Upper lobe of right lung (tissue), 1 donor: Measurements from ENCODE around the gene CMTM7. TPM values are rescaled to one million over a fixed set of nuclear protein-coding genes. Genes with fewer than 3 reads are reported as not detected.

ENCODE experiments used
- ATAC-seq: fragments of 200-7000 bp; cut with Tn5 transposase; one replicate; pipeline ENCODE4 v1.9.1; 2020; ENCODE audit warnings: mild to moderate bottlenecking, moderate library complexity
- DNase-seq: peaks from one replicate; pipeline ENCODE4 v3.0.0-alpha.2; 2020
- H3K27ac ChIP-seq: fragments of 200-600 bp; one replicate; pipeline ENCODE4 v1.8.0; 2022
- H3K27me3 ChIP-seq: fragments of 200-600 bp; one replicate; pipeline ENCODE4 v1.8.0; 2022; ENCODE audit warnings: mild to moderate bottlenecking
- H3K36me3 ChIP-seq: fragments of 200-600 bp; one replicate; pipeline ENCODE4 v1.8.0; 2022
- H3K4me1 ChIP-seq: fragments of 200-600 bp; one replicate; pipeline ENCODE4 v1.8.0; 2022
- H3K4me3 ChIP-seq: fragments of 200-600 bp; one replicate; pipeline ENCODE4 v1.8.0; 2022; ENCODE audit warnings: mild to moderate bottlenecking
- H3K9me3 ChIP-seq: fragments of 200-600 bp; one replicate; pipeline ENCODE4 v1.8.0; 2022
- intact Hi-C: fragments of 100-400 bp; cut with DNase I; formaldehyde crosslinking; loops from one replicate; pipeline ENCODE4 v1.11.0; 2022
- long read RNA-seq: library from polyadenylated mRNA; unstranded; transcript quantifications from one replicate; pipeline ENCODE4 v2.0.0, GENCODE V29; 2021
- total RNA-seq: library from RNA; stranded (reverse); fragmentation: NEBNext Ultra II Directional; extraction: Animal tissue kit (Norgen Biotek cat#: 25700); gene quantifications from one replicate; pipeline ENCODE4 v1.2.1, GENCODE V29; 2021
- TF ChIP-seq, protein P1 (sequence below): fragments of 200-600 bp; IDR thresholded peaks from one replicate; pipeline ENCODE4 v1.8.0; 2022; ENCODE audit warnings: antibody characterized with exemption
- donor health status: DM: no; HTN: yes; CAD: no; lungs with severe emphysema.

The CMTM7 gene
- 53.2 TPM for total RNA-seq
- long read RNA-seq, transcript CMTM7-201 (5 exons, 2,038 nt) = major isoform, 58 of 94 reads
- long read RNA-seq, partial matches to known transcripts = 9 of 94 reads
- long read RNA-seq, other reads (novel, unspliced or antisense) = 23 of 94 reads

DNA sequence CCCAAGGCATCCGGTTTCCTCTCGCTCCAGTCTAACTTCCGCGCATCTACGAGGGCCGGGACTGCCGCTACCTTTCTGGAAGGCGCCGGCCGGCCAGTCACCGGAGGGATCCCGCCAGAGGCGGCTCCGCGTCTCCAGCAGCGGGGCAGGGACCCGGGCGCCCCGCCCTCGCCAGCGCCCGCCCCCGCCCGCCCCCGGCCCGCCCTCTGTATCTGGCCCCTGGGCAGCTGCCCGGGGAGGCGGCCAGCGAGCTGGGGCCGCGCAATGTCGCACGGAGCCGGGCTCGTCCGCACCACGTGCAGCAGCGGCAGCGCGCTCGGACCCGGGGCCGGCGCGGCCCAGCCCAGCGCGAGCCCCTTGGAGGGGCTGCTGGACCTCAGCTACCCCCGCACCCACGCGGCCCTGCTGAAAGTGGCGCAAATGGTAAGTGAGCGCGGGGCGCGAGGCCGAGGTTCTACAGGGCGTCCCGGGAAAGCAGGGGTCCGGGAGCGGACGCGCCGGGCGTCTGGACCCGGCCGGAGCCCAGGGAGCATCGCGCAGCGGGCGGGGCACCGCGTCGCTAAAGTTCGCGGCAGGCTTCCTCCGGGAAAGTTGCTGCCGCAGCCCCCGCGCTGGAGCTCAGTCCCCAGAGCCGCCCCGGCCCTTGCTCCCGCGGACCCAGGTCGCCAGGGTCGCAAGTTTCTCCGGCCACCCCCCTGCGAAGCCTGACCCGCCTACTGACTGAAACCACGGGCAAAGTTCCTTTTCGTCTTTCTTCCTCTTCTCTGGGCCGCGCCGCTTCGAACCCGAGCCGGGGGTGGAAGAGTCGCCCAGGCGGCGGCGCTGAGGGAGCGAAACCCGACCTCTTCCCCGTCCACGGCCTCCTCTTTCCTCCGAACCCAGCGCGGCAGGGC, at the start of gene CMTM7:
CMTM7 (plus strand) TSS at position 211 of the 893 bp plus-strand sequence; CDS start at position 265, 54 bp downstream.
- TF ChIP-seq, protein P1, sequence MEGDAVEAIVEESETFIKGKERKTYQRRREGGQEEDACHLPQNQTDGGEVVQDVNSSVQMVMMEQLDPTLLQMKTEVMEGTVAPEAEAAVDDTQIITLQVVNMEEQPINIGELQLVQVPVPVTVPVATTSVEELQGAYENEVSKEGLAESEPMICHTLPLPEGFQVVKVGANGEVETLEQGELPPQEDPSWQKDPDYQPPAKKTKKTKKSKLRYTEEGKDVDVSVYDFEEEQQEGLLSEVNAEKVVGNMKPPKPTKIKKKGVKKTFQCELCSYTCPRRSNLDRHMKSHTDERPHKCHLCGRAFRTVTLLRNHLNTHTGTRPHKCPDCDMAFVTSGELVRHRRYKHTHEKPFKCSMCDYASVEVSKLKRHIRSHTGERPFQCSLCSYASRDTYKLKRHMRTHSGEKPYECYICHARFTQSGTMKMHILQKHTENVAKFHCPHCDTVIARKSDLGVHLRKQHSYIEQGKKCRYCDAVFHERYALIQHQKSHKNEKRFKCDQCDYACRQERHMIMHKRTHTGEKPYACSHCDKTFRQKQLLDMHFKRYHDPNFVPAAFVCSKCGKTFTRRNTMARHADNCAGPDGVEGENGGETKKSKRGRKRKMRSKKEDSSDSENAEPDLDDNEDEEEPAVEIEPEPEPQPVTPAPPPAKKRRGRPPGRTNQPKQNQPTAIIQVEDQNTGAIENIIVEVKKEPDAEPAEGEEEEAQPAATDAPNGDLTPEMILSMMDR = no peak
- Histone ChIP-seq H3K27me3 (no peaks in the 10 kb centered on the region), H3K36me3 (no peaks in the 10 kb centered on the region), H3K9me3 (no peaks in the 10 kb centered on the region), H3K4me1 (peaks cover 27% of the 10 kb centered on the region), H3K4me3 (peak within 1 kb of the TSS; percentile 92), H3K27ac (peak within 1 kb of the TSS; percentile 87)
- peak; percentile 91 for DNase-seq
- peak; percentile 93 for ATAC-seq
- intact Hi-C loops = no loop called here

DNA sequence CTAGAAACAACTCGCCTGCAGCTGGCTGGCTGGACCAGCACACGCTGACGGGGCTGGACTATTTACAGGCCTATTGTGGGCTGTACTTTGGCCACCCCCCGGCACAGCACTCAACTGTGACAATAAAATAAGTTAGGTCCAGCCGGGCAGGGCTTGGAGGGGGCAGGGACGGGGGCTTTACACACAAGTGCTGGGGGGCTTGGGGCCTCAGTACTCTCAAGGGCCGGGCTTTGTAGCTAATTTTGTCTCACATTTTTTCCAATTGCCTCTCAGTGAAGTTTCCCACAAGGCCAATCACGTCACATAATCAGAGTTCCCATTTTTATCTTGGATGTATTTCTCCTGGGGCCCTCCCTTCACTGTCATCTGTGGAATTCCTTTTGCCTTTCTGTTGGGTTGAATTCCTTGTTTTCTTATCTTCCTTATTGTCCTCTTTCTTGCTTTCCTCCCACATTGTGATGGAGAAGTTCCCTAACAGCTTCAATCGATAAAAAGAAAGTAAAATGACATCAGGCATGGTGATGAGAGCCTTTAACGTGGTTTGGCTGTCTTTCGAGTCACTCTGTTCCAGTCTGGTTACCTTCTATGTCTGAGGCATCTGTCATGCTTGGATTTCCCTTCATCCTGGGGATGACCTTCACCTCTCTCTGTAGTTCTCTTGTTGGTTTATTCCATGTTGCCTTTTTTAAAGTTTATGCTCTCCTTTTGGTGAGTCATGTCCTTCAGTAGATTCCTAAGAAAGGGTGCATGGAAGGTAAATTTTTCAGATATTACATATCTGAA, 44.1 kb upstream of the CMTM7 start:
- Histone ChIP-seq H3K27ac (no peak overlapping the region), H3K4me3 (no peak overlapping the region), H3K36me3 (no peaks in the 10 kb centered on the region), H3K27me3 (no peaks in the 10 kb centered on the region), H3K4me1 (no peaks in the 10 kb centered on the region), H3K9me3 (no peaks in the 10 kb centered on the region)
- DNase-seq (no peak), ATAC-seq (no peak)
- intact Hi-C loops = no loop called here
- TF ChIP-seq, protein P1 = no peak

- intact Hi-C loops = no loop called here
- no peak overlapping the region for H3K4me3 ChIP-seq
- no peaks in the 10 kb centered on the region for H3K27me3 ChIP-seq
- ATAC-seq (no peak), DNase-seq (no peak)
- no peaks in the 10 kb centered on the region for H3K36me3 ChIP-seq
- H3K4me1 ChIP-seq = no peaks in the 10 kb centered on the region
- no peaks in the 10 kb centered on the region for H3K9me3 ChIP-seq
- no peak overlapping the region for H3K27ac ChIP-seq
- TF ChIP-seq, protein P1 = no peak
Measured at GRCh38 chr3:32349184-32349583, 42.5 kb upstream of the CMTM7 start.

GRCh38 chr3:32352563-32352962, 39.1 kb upstream of the CMTM7 start:
- Histone ChIP-seq H3K36me3 (no peaks in the 10 kb centered on the region), H3K4me1 (no peaks in the 10 kb centered on the region), H3K27me3 (no peaks in the 10 kb centered on the region), H3K27ac (no peak overlapping the region), H3K9me3 (no peaks in the 10 kb centered on the region), H3K4me3 (no peak overlapping the region)
- intact Hi-C loops = no loop called here
- no peak for ATAC-seq
- DNase-seq = no peak
- TF ChIP-seq, protein P1 = no peak

GRCh38 chr3:32353351-32353750, 38.3 kb upstream of the CMTM7 start:
- H3K4me1 ChIP-seq = no peaks in the 10 kb centered on the region

More at GRCh38 chr3:32353351-32353750, 38.3 kb upstream of the CMTM7 start:
- Histone ChIP-seq H3K4me3 (no peak overlapping the region), H3K27me3 (no peaks in the 10 kb centered on the region), H3K27ac (no peak overlapping the region), H3K9me3 (no peaks in the 10 kb centered on the region), H3K36me3 (no peaks in the 10 kb centered on the region)
- TF ChIP-seq, protein P1 = no peak
- no peak for ATAC-seq
- DNase-seq = no peak
- intact Hi-C loops = no loop called here
